ENCODE measurements around the gene NWD2.

- TF ChIP-seq REST (IDR thresholded peaks at IDR 0.05; ENCODE audit: insufficient read depth in 1 of 2, low read depth in 2 of 2, low read length in 2 of 2) (no peak), POLR2AphosphoS5 (IDR thresholded peaks at IDR 0.05; ENCODE audit: low read depth, low read length) (no peak), SIN3A (IDR thresholded peaks at IDR 0.05; ENCODE audit: borderline replicate concordance, insufficient read depth, low read length) (no peak)
Observed at GRCh38 chr4:37389967-37390580, 145.5 kb downstream of the NWD2 start.

Measured in PFSK-1 (cell line).